ENCODE results near the gene HGFAC. TPM values are rescaled to one million over a fixed set of nuclear protein-coding genes. Genes with fewer than 3 reads are reported as not detected.

Gene HGFAC
- total RNA-seq, 4 donors from 2014 or later: 0.52 to 2.3 TPM; not detected in 2

GRCh38 chr4:3397128-3397527 lies 44.6 kb upstream of the HGFAC start:
- no peak overlapping the region for H3K4me3 ChIP-seq
- intact Hi-C loops (cut with DNase I): no loop called here
- WGBS: 95% methylated on average over 11 of the region's 11 CpGs
- no peaks in the 10 kb centered on the region for H3K9me3 ChIP-seq
- DNase-seq (ENCODE audit: extremely low spot score): no peak
- no peak for TF ChIP-seq POLR2AphosphoS5 (IDR thresholded peaks at IDR 0.05)
- TF ChIP-seq CTCF (IDR thresholded peaks at IDR 0.05): no peak
- TF ChIP-seq POLR2A (IDR thresholded peaks at IDR 0.05; ENCODE audit: low read depth): no peak
- TF ChIP-seq EP300 (IDR thresholded peaks at IDR 0.05): no peak
- H3K27ac ChIP-seq (replicated peaks in 1 of 4): no peak overlapping the region
- no peaks in the 10 kb centered on the region for H3K4me1 ChIP-seq
- peaks cover 0 to 4% (median 0%) of the 10 kb centered on the region in 4 donors for H3K36me3 ChIP-seq
- H3K27me3 ChIP-seq: no peaks in the 10 kb centered on the region

DNA sequence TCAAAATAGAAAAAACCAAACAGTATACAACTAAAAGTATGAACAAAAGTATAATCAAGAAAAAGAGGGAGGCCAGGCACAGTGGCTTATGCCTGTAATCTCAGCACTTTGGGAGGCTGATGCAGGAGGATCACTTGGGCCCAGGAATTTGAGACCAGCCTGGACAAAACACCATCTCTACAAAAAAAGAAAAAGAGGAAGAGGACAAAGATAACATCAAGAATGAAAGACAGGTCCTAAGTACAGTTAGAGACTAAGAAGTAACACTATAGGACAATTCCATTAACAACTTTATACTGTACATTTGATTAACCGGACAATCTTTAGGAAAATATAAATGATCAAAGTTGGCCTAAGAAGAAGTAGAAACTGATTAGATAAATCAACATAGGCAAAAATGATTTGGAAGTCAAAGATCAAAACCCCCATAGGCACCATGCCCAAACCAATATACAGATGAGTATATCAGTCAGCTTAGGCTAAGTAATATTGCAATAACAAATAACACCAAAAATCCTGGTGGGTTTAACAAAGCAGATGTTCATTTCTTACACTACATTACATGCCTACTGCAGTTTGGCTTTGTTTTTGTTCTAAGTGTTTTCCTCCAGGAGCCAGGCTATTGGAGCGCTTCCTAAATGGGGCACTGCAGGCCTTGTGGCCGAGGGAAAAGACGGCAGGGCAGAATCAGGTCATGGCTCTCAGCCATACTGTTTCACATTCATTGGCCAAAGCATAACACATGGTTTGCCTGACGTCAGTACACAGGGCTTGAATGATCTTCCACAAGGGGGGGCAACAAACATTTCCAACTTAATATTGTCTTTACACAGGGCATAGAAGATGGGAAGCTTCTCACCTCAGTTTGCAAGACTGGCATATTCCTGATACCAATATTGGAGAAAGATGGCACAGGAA lies 42.2 kb upstream of the HGFAC start:
- intact Hi-C loops (cut with DNase I): no loop called here
- H3K9me3 ChIP-seq: no peaks in the 10 kb centered on the region
- H3K27ac ChIP-seq (replicated peaks in 1 of 4): no peak overlapping the region
- 75% methylated on average over 5 of the region's 5 CpGs for WGBS
- peaks cover 0 to 8% (median 4%) of the 10 kb centered on the region in 4 donors for H3K4me1 ChIP-seq
- TF ChIP-seq POLR2AphosphoS5 (IDR thresholded peaks at IDR 0.05) (peak in 1 of 2 donors; percentile 8), EP300 (IDR thresholded peaks at IDR 0.05) (no peak)
- DNase-seq (ENCODE audit: extremely low spot score): no peak
- no peaks in the 10 kb centered on the region for H3K27me3 ChIP-seq
- no peaks in the 10 kb centered on the region for H3K36me3 ChIP-seq
- H3K4me3 ChIP-seq: no peak overlapping the region

DNA sequence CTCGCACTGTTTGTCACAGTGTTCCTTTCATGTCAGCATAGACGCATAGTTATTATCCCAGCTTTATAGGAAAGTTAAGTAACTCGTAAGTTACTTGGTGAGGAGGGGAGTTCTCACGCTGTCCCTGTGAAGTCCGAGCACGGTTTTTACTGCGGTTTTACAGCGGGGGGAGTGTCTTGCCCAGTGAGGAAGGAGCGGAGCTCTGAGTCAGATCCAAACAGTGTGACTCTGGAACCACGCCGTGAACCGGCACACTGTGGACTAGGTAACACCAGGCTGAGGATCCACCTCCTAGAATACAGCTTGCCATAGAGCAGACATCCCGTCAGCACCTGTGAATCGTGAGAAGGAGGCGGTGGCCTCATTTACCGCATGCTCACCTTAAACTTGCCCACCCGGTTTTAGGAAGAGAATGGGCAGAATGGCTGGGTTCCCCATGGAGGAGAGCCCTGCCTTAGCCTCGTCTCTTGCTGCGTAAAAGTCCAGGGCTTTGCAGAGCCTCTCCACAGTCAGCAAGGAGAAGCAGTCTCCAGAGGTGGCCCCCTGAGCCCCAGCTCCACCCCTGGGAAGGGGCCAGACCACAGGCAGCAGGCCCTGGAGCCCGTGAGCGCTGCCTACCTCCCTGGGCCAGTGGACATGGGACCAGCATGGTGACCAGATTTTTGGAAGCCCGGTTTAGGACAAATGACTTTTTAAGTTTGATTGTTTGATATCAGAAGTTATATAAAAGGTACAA lies 40.2 kb upstream of the HGFAC start:
- Histone ChIP-seq H3K36me3 (no peaks in the 10 kb centered on the region), H3K27me3 (no peaks in the 10 kb centered on the region), H3K9me3 (no peaks in the 10 kb centered on the region), H3K4me3 (no peak overlapping the region), H3K27ac (replicated peaks in 1 of 4) (no peak overlapping the region), H3K4me1 (peaks cover 0 to 8% (median 4%) of the 10 kb centered on the region in 4 donors)
- TF ChIP-seq POLR2A (IDR thresholded peaks at IDR 0.05; ENCODE audit: low read depth) (no peak), CTCF (IDR thresholded peaks at IDR 0.05) (no peak), EP300 (IDR thresholded peaks at IDR 0.05) (no peak), POLR2AphosphoS5 (IDR thresholded peaks at IDR 0.05) (no peak)
- 90% methylated on average over 20 of the region's 22 CpGs for WGBS
- DNase-seq (ENCODE audit: extremely low spot score): no peak
- intact Hi-C loops (cut with DNase I): no loop called here

DNA sequence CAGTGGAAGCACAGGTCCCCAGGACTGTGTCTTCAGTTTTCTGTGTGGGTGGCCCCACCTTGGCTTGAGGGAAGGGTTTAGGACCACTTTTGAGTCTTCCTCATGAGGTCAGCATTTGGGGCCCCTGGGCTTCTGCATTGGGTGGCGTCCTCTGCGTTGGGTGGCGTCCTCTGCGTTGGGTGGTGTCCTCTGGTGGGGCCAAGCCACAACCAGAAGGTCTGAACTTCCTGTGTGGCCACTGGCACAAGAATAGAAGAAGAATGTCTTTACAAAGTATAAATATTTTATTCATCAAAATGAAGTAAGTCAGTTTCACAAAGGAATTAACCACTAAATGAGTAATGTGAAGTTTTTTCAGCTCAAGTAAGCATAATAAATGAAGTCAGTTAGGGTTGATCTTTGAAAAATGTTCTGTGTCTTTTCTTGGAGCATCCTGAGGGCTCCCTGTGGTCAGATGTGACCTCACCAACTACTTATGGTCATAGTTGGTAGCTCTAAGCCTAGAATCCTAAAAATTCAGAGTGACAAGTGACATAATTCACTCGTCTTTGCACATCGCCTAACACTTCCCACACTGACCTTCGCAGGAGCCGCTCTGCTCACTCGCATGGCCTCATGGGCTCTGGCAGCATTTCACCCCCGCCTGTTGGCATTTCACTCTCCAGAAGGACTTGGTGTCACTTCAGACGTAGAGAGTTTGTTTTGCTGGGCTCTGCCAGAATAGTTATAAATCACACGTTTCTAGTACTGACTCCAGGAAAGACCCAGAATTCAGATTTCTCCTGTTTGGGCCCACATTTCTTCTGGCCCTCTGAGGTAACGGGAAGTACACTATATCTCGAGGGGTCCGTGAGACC lies 39.0 kb upstream of the HGFAC start:
- Histone ChIP-seq H3K4me1 (peaks cover 0 to 8% (median 4%) of the 10 kb centered on the region in 4 donors), H3K27me3 (no peaks in the 10 kb centered on the region), H3K9me3 (no peaks in the 10 kb centered on the region), H3K27ac (replicated peaks in 1 of 4) (no peak overlapping the region), H3K36me3 (no peaks in the 10 kb centered on the region), H3K4me3 (no peak overlapping the region)
- no peak for DNase-seq (ENCODE audit: extremely low spot score)
- intact Hi-C loops (cut with DNase I): no loop called here
- TF ChIP-seq POLR2AphosphoS5 (IDR thresholded peaks at IDR 0.05): no peak
- WGBS: 72% methylated on average over 12 of the region's 15 CpGs

DNA sequence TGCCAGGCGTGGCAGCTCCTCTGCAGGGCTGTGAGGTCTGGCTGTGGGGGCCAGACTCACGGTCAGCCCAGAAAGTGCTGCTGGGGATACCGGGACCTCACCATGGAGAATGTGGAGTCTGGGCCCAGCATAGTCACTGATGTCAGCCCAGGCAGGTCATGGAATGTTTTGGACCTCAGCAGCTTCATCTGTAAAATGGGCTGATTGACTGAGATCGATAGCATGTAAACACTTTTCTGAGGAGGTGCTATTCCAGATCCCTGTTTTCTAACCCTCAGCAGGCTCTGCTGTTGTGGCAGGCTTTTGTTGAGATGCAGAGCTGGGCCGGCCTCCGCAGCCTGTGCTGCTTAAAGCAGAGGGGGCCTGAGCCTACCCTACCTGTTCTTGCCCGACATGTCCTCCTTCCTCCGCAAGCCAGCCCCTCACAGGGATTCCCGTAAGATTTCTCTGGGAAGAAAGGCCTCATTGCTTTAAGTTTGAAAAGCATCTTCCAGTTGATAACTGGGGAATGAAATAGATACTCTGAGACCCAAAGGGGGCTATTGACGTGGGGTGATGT lies 38.3 kb upstream of the HGFAC start:
- TF ChIP-seq CTCF (IDR thresholded peaks at IDR 0.05): no peak
- no peak for TF ChIP-seq POLR2A (IDR thresholded peaks at IDR 0.05; ENCODE audit: low read depth)
- TF ChIP-seq EP300 (IDR thresholded peaks at IDR 0.05): no peak
- no peak for TF ChIP-seq POLR2AphosphoS5 (IDR thresholded peaks at IDR 0.05)
- peaks cover 0 to 8% (median 4%) of the 10 kb centered on the region in 4 donors for H3K4me1 ChIP-seq
- H3K27me3 ChIP-seq: no peaks in the 10 kb centered on the region
- WGBS: 98% methylated on average over 7 of the region's 10 CpGs
- no peak overlapping the region for H3K4me3 ChIP-seq
- no peaks in the 10 kb centered on the region for H3K9me3 ChIP-seq
- H3K36me3 ChIP-seq: no peaks in the 10 kb centered on the region
- no peak overlapping the region for H3K27ac ChIP-seq (replicated peaks in 1 of 4)
- no peak for DNase-seq (ENCODE audit: extremely low spot score)
- intact Hi-C loops (cut with DNase I): no loop called here
